Osteocyte (in vitro differentiated cells): Measurements from ENCODE around the gene SRC. TPM values are rescaled to one million over a fixed set of nuclear protein-coding genes. Genes with fewer than 3 reads are reported as not detected.

ENCODE experiments used
- DNase-seq: peaks from one replicate; pipeline ENCODE4 v3.0.0; 2021; ENCODE audit warnings: mixed read lengths; ENCODE audit not compliant: unreplicated experiment; ENCODE audit errors: extremely low spot score
- H3K27ac Mint-ChIP-seq: one replicate; pipeline ENCODE4 v1.8.0; 2021; ENCODE audit warnings: mild to moderate bottlenecking, mixed read lengths; ENCODE audit not compliant: unreplicated experiment
- H3K27me3 Mint-ChIP-seq: one replicate; pipeline ENCODE4 v1.8.0; 2021; ENCODE audit warnings: mixed read lengths; ENCODE audit not compliant: unreplicated experiment
- H3K36me3 Mint-ChIP-seq: one replicate; pipeline ENCODE4 v1.8.0; 2021; ENCODE audit warnings: mixed read lengths; ENCODE audit not compliant: unreplicated experiment
- H3K4me1 Mint-ChIP-seq: one replicate; pipeline ENCODE4 v1.8.0; 2021; ENCODE audit warnings: mixed read lengths; ENCODE audit not compliant: unreplicated experiment
- H3K4me3 Mint-ChIP-seq: one replicate; pipeline ENCODE4 v1.8.0; 2021; ENCODE audit warnings: mild to moderate bottlenecking, moderate library complexity, mixed read lengths; ENCODE audit not compliant: unreplicated experiment
- H3K9me3 Mint-ChIP-seq: one replicate; pipeline ENCODE4 v1.8.0; 2021; ENCODE audit warnings: mixed read lengths; ENCODE audit not compliant: unreplicated experiment
- CTCF ChIP-seq: fragments of 200-600 bp; sonication (generic); IDR thresholded peaks from 2 replicates; pipeline ENCODE4 v1.5.0; 2021; ENCODE audit warnings: antibody characterized with exemption, mild to moderate bottlenecking, moderate library complexity
- total RNA-seq: library from RNA; stranded (reverse); gene quantifications from 2 replicates; pipeline ENCODE4 v1.2.1, GENCODE V29; 2021

Gene SRC
- total RNA-seq, 1 donor from 2014 or later = 32.5 TPM

GRCh38 chr20:37373020-37373598, 27.2 kb downstream of the SRC start:
- Mint-ChIP-seq H3K4me1 (peaks cover 3% of the 10 kb centered on the region), H3K27me3 (no peaks in the 10 kb centered on the region), H3K36me3 (peaks cover 4% of the 10 kb centered on the region), H3K4me3 (no peak overlapping the region), H3K27ac (no peak overlapping the region), H3K9me3 (no peaks in the 10 kb centered on the region)
- DNase-seq = no peak
- no peak for TF ChIP-seq CTCF

- no peak for TF ChIP-seq CTCF
- Mint-ChIP-seq H3K4me1 (peaks cover 5% of the 10 kb centered on the region), H3K27ac (no peak overlapping the region), H3K9me3 (no peaks in the 10 kb centered on the region), H3K36me3 (peaks cover 2% of the 10 kb centered on the region), H3K4me3 (no peak overlapping the region), H3K27me3 (no peaks in the 10 kb centered on the region)
- DNase-seq = no peak
These were observed 29.3 kb downstream of the SRC start for GRCh38 chr20:37375227-37375626.

GRCh38 chr20:37376324-37376723, 30.4 kb downstream of the SRC start:
- Mint-ChIP-seq H3K36me3 (peaks cover 2% of the 10 kb centered on the region), H3K9me3 (no peaks in the 10 kb centered on the region), H3K27me3 (no peaks in the 10 kb centered on the region), H3K4me1 (peaks cover 3% of the 10 kb centered on the region), H3K27ac (no peak overlapping the region), H3K4me3 (no peak overlapping the region)
- DNase-seq = no peak
- TF ChIP-seq CTCF = no peak

- DNase-seq = no peak
- no peak overlapping the region for H3K27ac Mint-ChIP-seq
- no peak for TF ChIP-seq CTCF
- no peaks in the 10 kb centered on the region for H3K9me3 Mint-ChIP-seq
- no peaks in the 10 kb centered on the region for H3K27me3 Mint-ChIP-seq
- no peak overlapping the region for H3K4me3 Mint-ChIP-seq
- H3K4me1 Mint-ChIP-seq = peaks cover 2% of the 10 kb centered on the region
- peaks cover 2% of the 10 kb centered on the region for H3K36me3 Mint-ChIP-seq
These were observed 30.9 kb downstream of the SRC start for GRCh38 chr20:37376791-37377190.

- no peak for TF ChIP-seq CTCF
- Mint-ChIP-seq H3K27me3 (no peaks in the 10 kb centered on the region), H3K36me3 (no peaks in the 10 kb centered on the region), H3K4me3 (no peak overlapping the region), H3K27ac (no peak overlapping the region), H3K4me1 (peaks cover 2% of the 10 kb centered on the region), H3K9me3 (no peaks in the 10 kb centered on the region)
- DNase-seq = no peak
These were observed 31.6 kb downstream of the SRC start for GRCh38 chr20:37377346-37378081.
